Measurements from ENCODE around the gene BEND6.

BEND6 gene

GRCh38 chr6:56916849-56917551, 37.9 kb upstream of the BEND6 start:
- TF ChIP-seq CTCF (conservative IDR thresholded peaks at IDR 0.05; ENCODE audit: low read depth, low read length), result no peak
- H3K27me3 ChIP-seq (ENCODE audit: insufficient read depth, low read depth), result no peaks in the 10 kb centered on the region
- no peak overlapping the region for H3K4me3 ChIP-seq (IDR thresholded peaks at IDR 0.05; ENCODE audit: insufficient read depth, low read depth, low read length)
- H3K4me2 ChIP-seq, result peak overlapping the region; percentile 84
- H3K36me3 ChIP-seq (ENCODE audit: insufficient read depth), result no peaks in the 10 kb centered on the region
- H2AFZ ChIP-seq (ENCODE audit: low read depth), result no peak overlapping the region
- peak overlapping the region; percentile 60 for H3K27ac ChIP-seq
- H3K4me1 ChIP-seq (ENCODE audit: low read depth, poor library complexity, severe bottlenecking), result peaks cover 70% of the 10 kb centered on the region
- no peak overlapping the region; the same call in 1 of the 2 replicates for H3K9ac ChIP-seq
- no peaks in the 10 kb centered on the region for H4K20me1 ChIP-seq (ENCODE audit: insufficient read depth)
- H3K79me2 ChIP-seq (ENCODE audit: insufficient read depth, low read depth), result peaks cover 16% of the 10 kb centered on the region; the same call in 1 of the 2 replicates

- H3K4me2 ChIP-seq, result no peak overlapping the region
- peaks cover 26% of the 10 kb centered on the region for H3K4me1 ChIP-seq (ENCODE audit: low read depth, poor library complexity, severe bottlenecking)
- H3K36me3 ChIP-seq (ENCODE audit: insufficient read depth), result no peaks in the 10 kb centered on the region
- no peaks in the 10 kb centered on the region for H3K27me3 ChIP-seq (ENCODE audit: insufficient read depth, low read depth)
- H3K9ac ChIP-seq, result no peak overlapping the region
- no peaks in the 10 kb centered on the region for H4K20me1 ChIP-seq (ENCODE audit: insufficient read depth)
- no peak overlapping the region for H2AFZ ChIP-seq (ENCODE audit: low read depth)
- no peak overlapping the region for H3K4me3 ChIP-seq (IDR thresholded peaks at IDR 0.05; ENCODE audit: insufficient read depth, low read depth, low read length)
- H3K27ac ChIP-seq, result no peak overlapping the region
- no peak for TF ChIP-seq CTCF (conservative IDR thresholded peaks at IDR 0.05; ENCODE audit: low read depth, low read length)
- peaks cover 8% of the 10 kb centered on the region; the same call in 1 of the 2 replicates for H3K79me2 ChIP-seq (ENCODE audit: insufficient read depth, low read depth)
Observed at GRCh38 chr6:56922645-56923044, 32.3 kb upstream of the BEND6 start.

- H4K20me1 ChIP-seq (ENCODE audit: insufficient read depth), result no peaks in the 10 kb centered on the region
- no peaks in the 10 kb centered on the region for H3K27me3 ChIP-seq (ENCODE audit: insufficient read depth, low read depth)
- H3K4me3 ChIP-seq (IDR thresholded peaks at IDR 0.05; ENCODE audit: insufficient read depth, low read depth, low read length), result no peak overlapping the region
- no peak overlapping the region for H3K9ac ChIP-seq
- H3K27ac ChIP-seq, result no peak overlapping the region
- peaks cover 16% of the 10 kb centered on the region for H3K4me1 ChIP-seq (ENCODE audit: low read depth, poor library complexity, severe bottlenecking)
- no peak overlapping the region for H3K4me2 ChIP-seq
- no peak for TF ChIP-seq CTCF (conservative IDR thresholded peaks at IDR 0.05; ENCODE audit: low read depth, low read length)
- H2AFZ ChIP-seq (ENCODE audit: low read depth), result no peak overlapping the region
- no peaks in the 10 kb centered on the region for H3K36me3 ChIP-seq (ENCODE audit: insufficient read depth)
- peaks cover 8% of the 10 kb centered on the region; the same call in 1 of the 2 replicates for H3K79me2 ChIP-seq (ENCODE audit: insufficient read depth, low read depth)
Observed at GRCh38 chr6:56923565-56923964, 31.3 kb upstream of the BEND6 start.

- Histone ChIP-seq H4K20me1 (ENCODE audit: insufficient read depth) (no peaks in the 10 kb centered on the region), H3K4me1 (ENCODE audit: low read depth, poor library complexity, severe bottlenecking) (no peaks in the 10 kb centered on the region), H3K79me2 (ENCODE audit: insufficient read depth, low read depth) (no peaks in the 10 kb centered on the region), H3K4me3 (IDR thresholded peaks at IDR 0.05; ENCODE audit: insufficient read depth, low read depth, low read length) (no peak overlapping the region), H3K27me3 (ENCODE audit: insufficient read depth, low read depth) (no peaks in the 10 kb centered on the region), H3K4me2 (no peak overlapping the region), H2AFZ (ENCODE audit: low read depth) (no peak overlapping the region), H3K9ac (no peak overlapping the region), H3K36me3 (ENCODE audit: insufficient read depth) (no peaks in the 10 kb centered on the region), H3K27ac (no peak overlapping the region)
- no peak for TF ChIP-seq CTCF (conservative IDR thresholded peaks at IDR 0.05; ENCODE audit: low read depth, low read length)
Observed at GRCh38 chr6:56927538-56928453, 27.1 kb upstream of the BEND6 start.
